ENCODE measurements around the gene HSPA1B. TPM values are rescaled to one million over a fixed set of nuclear protein-coding genes. Genes with fewer than 3 reads are reported as not detected.
"Not testable (repeated sequence)": the region's sequence is repeated elsewhere in the genome, so short reads cannot be mapped to it uniquely, and the experiment has no call there.

HSPA1B gene
- total RNA-seq, 2 experiments from 2014 or later: 60.9 to 177 TPM

DNA sequence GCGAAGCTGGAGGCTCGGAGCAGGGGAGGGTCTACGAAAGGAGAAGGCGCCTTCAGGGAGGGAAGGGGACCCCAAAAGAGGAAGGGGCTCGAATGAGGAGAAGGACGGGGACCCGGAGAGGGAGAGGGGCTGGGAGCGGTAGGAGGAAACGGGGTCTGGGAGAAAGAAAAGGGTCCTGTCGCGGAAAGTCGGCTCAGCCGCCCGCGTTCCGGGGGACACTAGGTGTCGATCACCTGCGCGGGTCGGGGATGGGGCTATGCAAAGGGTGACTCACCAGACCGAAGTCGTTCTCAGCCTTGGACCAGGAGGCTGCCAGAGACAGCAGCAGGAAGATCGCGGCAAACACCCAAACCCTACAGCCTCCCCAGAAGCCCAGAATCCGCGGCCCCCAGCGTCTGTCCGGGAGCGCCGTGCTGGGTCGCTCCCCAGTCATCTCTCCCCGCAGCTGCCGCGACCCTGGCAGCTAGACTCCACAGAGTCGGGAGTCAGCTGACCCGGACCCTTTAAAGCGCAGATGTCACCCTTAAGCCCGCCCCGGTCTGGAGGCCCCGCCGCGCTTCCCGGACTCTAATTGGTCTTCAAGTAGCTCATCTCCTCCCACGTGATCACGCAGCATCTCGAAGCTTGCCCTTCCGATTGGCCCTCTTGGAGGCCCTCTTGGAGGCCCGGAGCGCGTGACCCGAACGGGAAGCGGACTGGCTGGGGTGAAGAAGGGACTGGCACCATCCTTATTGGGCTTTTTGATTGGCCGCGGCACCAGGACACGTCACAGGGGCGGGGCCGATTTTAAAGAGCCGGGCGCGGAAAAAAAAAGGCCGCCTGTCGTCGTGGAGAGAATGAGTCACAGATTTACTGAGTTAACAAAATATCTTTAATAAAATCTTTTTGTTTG, 35.1 kb downstream of the HSPA1B start, which contains the start of gene NEU1:
Gene NEU1 (minus strand): TSS at position 478 of the 892 bp plus-strand sequence. CDS start 45 bp downstream, at position 433.
- peak within 1 kb of the TSS; percentile 74 for H3K27ac ChIP-seq (ENCODE audit: low read depth, low read length, poor library complexity, severe bottlenecking)
- peak; percentile 100 for DNase-seq (ENCODE audit: low spot score)
- ChIA-PET CTCF (ENCODE audit: unreplicated experiment) (no interaction called here), POLR2A (interaction anchor here (0.5 to 1.5 kb wide), 15 partner anchors 10 to 198 kb away, joined by 3 to 8 read pairs (median 4); partner anchors contain the start of genes EHMT2, GPANK1, LSM2 and ZBTB12)
- no peaks in the 10 kb centered on the region for H3K36me3 ChIP-seq (ENCODE audit: insufficient read depth, low read length)
- intact Hi-C loops (cut with micrococcal nuclease; ENCODE audit: unreplicated experiment): loop anchor here (1.0 to 2.0 kb wide), 4 partner anchors 28 to 320 kb away; partner anchors contain the start of genes DDX39B and VARS1
- H3K4me1 ChIP-seq (ENCODE audit: insufficient read depth, low read length, poor library complexity, severe bottlenecking): peaks cover 20% of the 10 kb centered on the region
- H3K4me2 ChIP-seq (ENCODE audit: low read length): peak within 1 kb of the TSS; percentile 85
- H3K9me3 ChIP-seq (ENCODE audit: low read length): no peaks in the 10 kb centered on the region
- no TSS peak for BruUV-seq (replicated peaks)
- H4K20me1 ChIP-seq (ENCODE audit: insufficient read depth, low read length): no peaks in the 10 kb centered on the region
- TF ChIP-seq, protein P1, sequence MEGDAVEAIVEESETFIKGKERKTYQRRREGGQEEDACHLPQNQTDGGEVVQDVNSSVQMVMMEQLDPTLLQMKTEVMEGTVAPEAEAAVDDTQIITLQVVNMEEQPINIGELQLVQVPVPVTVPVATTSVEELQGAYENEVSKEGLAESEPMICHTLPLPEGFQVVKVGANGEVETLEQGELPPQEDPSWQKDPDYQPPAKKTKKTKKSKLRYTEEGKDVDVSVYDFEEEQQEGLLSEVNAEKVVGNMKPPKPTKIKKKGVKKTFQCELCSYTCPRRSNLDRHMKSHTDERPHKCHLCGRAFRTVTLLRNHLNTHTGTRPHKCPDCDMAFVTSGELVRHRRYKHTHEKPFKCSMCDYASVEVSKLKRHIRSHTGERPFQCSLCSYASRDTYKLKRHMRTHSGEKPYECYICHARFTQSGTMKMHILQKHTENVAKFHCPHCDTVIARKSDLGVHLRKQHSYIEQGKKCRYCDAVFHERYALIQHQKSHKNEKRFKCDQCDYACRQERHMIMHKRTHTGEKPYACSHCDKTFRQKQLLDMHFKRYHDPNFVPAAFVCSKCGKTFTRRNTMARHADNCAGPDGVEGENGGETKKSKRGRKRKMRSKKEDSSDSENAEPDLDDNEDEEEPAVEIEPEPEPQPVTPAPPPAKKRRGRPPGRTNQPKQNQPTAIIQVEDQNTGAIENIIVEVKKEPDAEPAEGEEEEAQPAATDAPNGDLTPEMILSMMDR (conservative IDR thresholded peaks at IDR 0.05; ENCODE audit: low read length): no peak
- no peak for TF ChIP-seq EZH2phosphoT487 (IDR thresholded peaks at IDR 0.05; ENCODE audit: borderline replicate concordance, low read depth, low read length)
- peak within 1 kb of the TSS; percentile 75 for H3K4me3 ChIP-seq (ENCODE audit: low read depth, low read length, poor library complexity, severe bottlenecking)
- H3K9me2 ChIP-seq (ENCODE audit: insufficient read depth, low read length): no peaks in the 10 kb centered on the region
- peak within 1 kb of the TSS; percentile 76; the same call in 1 of the 2 replicates for H2AFZ ChIP-seq (ENCODE audit: low read length)
- no peaks in the 10 kb centered on the region for H3K79me2 ChIP-seq (ENCODE audit: insufficient read depth, low read depth, low read length)

DNA sequence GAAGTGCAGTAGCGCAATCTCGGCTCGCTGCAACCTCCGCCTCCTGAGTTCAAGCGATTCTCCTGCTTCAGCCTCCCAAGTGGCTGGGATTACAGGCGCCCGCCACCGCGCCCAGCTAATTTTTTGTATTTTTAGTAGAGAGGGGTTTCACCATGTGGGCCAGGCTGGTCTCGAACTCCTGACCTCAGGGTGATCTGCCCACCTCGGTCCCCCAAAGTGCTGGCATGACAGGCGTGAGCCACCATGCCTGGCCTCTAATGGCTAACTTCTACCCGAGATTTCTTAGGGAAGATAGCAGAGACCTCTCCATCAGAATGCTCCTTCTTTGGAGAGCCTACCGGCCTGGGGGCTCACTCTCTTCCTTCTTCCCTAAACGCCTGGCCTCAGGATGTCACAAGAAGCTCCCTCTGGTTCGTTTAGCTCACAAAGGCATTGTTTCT, 36.6 kb downstream of the HSPA1B start:
- Histone ChIP-seq H3K4me2 (ENCODE audit: low read length) (peak overlapping the region; percentile 74), H3K4me1 (ENCODE audit: insufficient read depth, low read length, poor library complexity, severe bottlenecking) (peaks cover 20% of the 10 kb centered on the region), H3K4me3 (ENCODE audit: low read depth, low read length, poor library complexity, severe bottlenecking) (peak overlapping the region; percentile 73), H2AFZ (ENCODE audit: low read length) (peak overlapping the region; percentile 76; the same call in 1 of the 2 replicates), H3K27ac (ENCODE audit: low read depth, low read length, poor library complexity, severe bottlenecking) (peak overlapping the region; percentile 74)
- H3K9me2 ChIP-seq (ENCODE audit: insufficient read depth, low read length); H3K79me2 ChIP-seq (ENCODE audit: insufficient read depth, low read depth, low read length); H3K36me3 ChIP-seq (ENCODE audit: insufficient read depth, low read length); H4K20me1 ChIP-seq (ENCODE audit: insufficient read depth, low read length); DNase-seq (ENCODE audit: low spot score); H3K9me3 ChIP-seq (ENCODE audit: low read length); BruUV-seq (replicated peaks); intact Hi-C loops (cut with micrococcal nuclease; ENCODE audit: unreplicated experiment): not testable (repeated sequence)
- ChIA-PET POLR2A (interaction anchor here (0.6 to 0.7 kb wide), 2 partner anchors 9 to 968 kb away, joined by 3 read pairs; no protein-coding TSS in a partner anchor), CTCF (ENCODE audit: unreplicated experiment) (interaction anchor here (0.6 kb wide), 1 partner anchor 183 kb away, joined by 4 read pairs; no protein-coding TSS in a partner anchor)

DNA sequence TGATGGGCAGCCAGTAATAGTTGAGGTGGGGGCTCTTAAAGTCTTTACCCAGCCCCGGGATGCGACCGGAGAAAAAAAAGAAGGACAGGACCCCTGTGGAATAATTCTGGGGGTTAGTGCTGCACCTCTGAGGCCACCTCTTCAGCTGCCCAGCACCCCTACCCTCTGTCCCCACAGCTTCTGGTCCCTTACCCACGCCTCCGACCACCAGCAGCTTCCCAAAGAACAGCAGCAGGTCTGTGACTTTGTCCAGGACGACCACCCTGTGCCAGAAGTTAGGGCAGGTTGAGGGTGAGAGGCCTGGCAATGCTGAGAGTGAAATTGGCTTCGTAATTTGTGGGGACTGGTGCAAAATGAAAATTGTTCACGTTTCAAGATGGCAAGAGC, 37.3 kb downstream of the HSPA1B start:
- TF ChIP-seq, protein P1 (conservative IDR thresholded peaks at IDR 0.05; ENCODE audit: low read length): no peak
- no peak for TF ChIP-seq EZH2phosphoT487 (IDR thresholded peaks at IDR 0.05; ENCODE audit: borderline replicate concordance, low read depth, low read length)
- DNase-seq (ENCODE audit: low spot score): no peak
- no peaks in the 10 kb centered on the region for H3K36me3 ChIP-seq (ENCODE audit: insufficient read depth, low read length)
- intact Hi-C loops (cut with micrococcal nuclease; ENCODE audit: unreplicated experiment): no loop called here
- BruUV-seq (replicated peaks): no TSS peak
- H3K4me3 ChIP-seq (ENCODE audit: low read depth, low read length, poor library complexity, severe bottlenecking): peak overlapping the region; percentile 73
- no peaks in the 10 kb centered on the region for H3K79me2 ChIP-seq (ENCODE audit: insufficient read depth, low read depth, low read length)
- no peaks in the 10 kb centered on the region for H4K20me1 ChIP-seq (ENCODE audit: insufficient read depth, low read length)
- H3K9me3 ChIP-seq (ENCODE audit: low read length): no peaks in the 10 kb centered on the region
- no peak overlapping the region for H3K27ac ChIP-seq (ENCODE audit: low read depth, low read length, poor library complexity, severe bottlenecking)
- ChIA-PET CTCF (ENCODE audit: unreplicated experiment) (no interaction called here), POLR2A (no interaction called here)
- peak overlapping the region; percentile 74 for H3K4me2 ChIP-seq (ENCODE audit: low read length)
- H3K9me2 ChIP-seq (ENCODE audit: insufficient read depth, low read length): no peaks in the 10 kb centered on the region
- no peak overlapping the region for H2AFZ ChIP-seq (ENCODE audit: low read length)
- peaks cover 20% of the 10 kb centered on the region for H3K4me1 ChIP-seq (ENCODE audit: insufficient read depth, low read length, poor library complexity, severe bottlenecking)

Data from OCI-LY7 (cell line).